HEK293T (cell line): Measurements from ENCODE around the gene PROK1.
"Not testable (repeated sequence)": the region's sequence is repeated elsewhere in the genome, so short reads cannot be mapped to it uniquely, and the experiment has no call there.

Experiments used
- CTCF ChIA-PET: fragments of 350-600 bp; formaldehyde crosslinking; extraction: SDS; loops from one replicate; lab custom pipeline; 2021; ENCODE audit warnings: antibody characterized with exemption, inconsistent platforms; lab: Yijun Ruan, JAX
- POLR2A ChIA-PET: fragments of 350-600 bp; formaldehyde crosslinking; extraction: SDS; loops from one replicate; lab custom pipeline; 2020; ENCODE audit warnings: antibody characterized with exemption, inconsistent platforms; lab: Yijun Ruan, JAX
- DNase-seq: peaks from one replicate; pipeline ENCODE4 v3.0.0; 2012; ENCODE audit warnings: mixed read lengths; ENCODE audit errors: extremely low spot score
- ARNT ChIP-seq: fragments of 450-650 bp; IDR thresholded peaks from 2 replicates; pipeline ENCODE4 v1.6.1; 2017; ENCODE audit warnings: mild to moderate bottlenecking
- BHLHE40 ChIP-seq: fragments of 450-650 bp; IDR thresholded peaks from 2 replicates; pipeline ENCODE4 v1.6.1; 2016; ENCODE audit warnings: mild to moderate bottlenecking, moderate library complexity, borderline replicate concordance
- CTBP1 ChIP-seq: fragments of 450-650 bp; IDR thresholded peaks from 2 replicates; pipeline ENCODE4 v1.6.1; 2016; ENCODE audit warnings: borderline replicate concordance
- ELF4 ChIP-seq: fragments of 450-650 bp; IDR thresholded peaks from 2 replicates; pipeline ENCODE4 v1.6.1; 2017; ENCODE audit warnings: antibody characterized with exemption
- FOXA1 ChIP-seq: fragments of 450-650 bp; IDR thresholded peaks from 2 replicates; pipeline ENCODE4 v1.6.1; 2016; ENCODE audit warnings: mild to moderate bottlenecking
- FOXK2 ChIP-seq: fragments of 450-650 bp; IDR thresholded peaks from 2 replicates; pipeline ENCODE4 v1.6.1; 2016; ENCODE audit warnings: mild to moderate bottlenecking
- FOXM1 ChIP-seq: fragments of 450-650 bp; IDR thresholded peaks from 2 replicates; pipeline ENCODE4 v1.6.1; 2017; ENCODE audit warnings: mild to moderate bottlenecking, borderline replicate concordance
- HDGF ChIP-seq: fragments of 450-650 bp; IDR thresholded peaks from 2 replicates; pipeline ENCODE4 v1.6.1; 2017; ENCODE audit warnings: antibody characterized with exemption, borderline replicate concordance
- L3MBTL2 ChIP-seq: fragments of 450-650 bp; conservative IDR thresholded peaks from 2 replicates; pipeline ENCODE4 v1.6.1; 2016; ENCODE audit warnings: mild to moderate bottlenecking
- LEF1 ChIP-seq: fragments of 450-650 bp; IDR thresholded peaks from 2 replicates; pipeline ENCODE4 v1.6.1; 2017; ENCODE audit warnings: mild to moderate bottlenecking, borderline replicate concordance
- NFRKB ChIP-seq: fragments of 450-650 bp; IDR thresholded peaks from 2 replicates; pipeline ENCODE4 v1.6.1; 2016; ENCODE audit warnings: mild to moderate bottlenecking, moderate library complexity
- PKNOX1 ChIP-seq: fragments of 450-650 bp; IDR thresholded peaks from 2 replicates; pipeline ENCODE4 v1.6.1; 2016
- SP1 ChIP-seq: fragments of 450-650 bp; IDR thresholded peaks from 2 replicates; pipeline ENCODE4 v1.6.1; 2017
- SUZ12 ChIP-seq: fragments of 450-650 bp; IDR thresholded peaks from 2 replicates; pipeline ENCODE4 v1.6.1; 2016; ENCODE audit warnings: mild to moderate bottlenecking
- TARDBP ChIP-seq: fragments of 450-650 bp; IDR thresholded peaks from 2 replicates; pipeline ENCODE4 v1.6.1; 2016
- ZNF384 ChIP-seq: fragments of 450-650 bp; IDR thresholded peaks from 2 replicates; pipeline ENCODE4 v1.6.1; 2016

The PROK1 gene

DNA sequence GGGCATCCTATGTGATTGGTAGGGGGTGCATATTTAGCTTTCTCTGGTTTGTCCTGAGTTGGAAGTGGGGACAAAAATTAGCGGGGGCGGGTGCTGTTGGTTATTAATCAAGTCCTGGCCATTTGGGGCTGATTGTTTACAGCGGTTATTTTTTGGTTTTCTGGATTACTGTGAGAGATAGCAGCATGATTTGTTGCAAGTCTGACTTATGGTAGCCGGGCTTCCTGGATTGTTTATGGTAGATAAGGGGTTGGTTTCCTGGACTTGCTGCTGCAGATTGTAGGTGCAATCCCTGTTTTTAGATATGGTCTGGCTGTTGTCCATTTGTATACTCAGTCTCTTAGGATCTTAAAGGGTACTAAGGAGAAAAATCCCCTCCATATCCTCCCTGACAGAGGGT, 12.1 kb upstream of the PROK1 start:
- CTCF ChIA-PET: interaction anchor here (1.2 kb wide), 1 partner anchor 21 kb away, joined by 5 read pairs; no protein-coding TSS in a partner anchor
- DNase-seq: no peak
- POLR2A ChIA-PET: interaction anchor here (2.0 kb wide), 1 partner anchor 101 kb away, joined by 4 read pairs; no protein-coding TSS in a partner anchor
- TF ChIP-seq ZNF384: no peak
- TF ChIP-seq FOXK2: no peak
- TF ChIP-seq ARNT: no peak
- no peak for TF ChIP-seq CTBP1
- no peak for TF ChIP-seq LEF1
- no peak for TF ChIP-seq SUZ12
- no peak for TF ChIP-seq FOXM1
- no peak for TF ChIP-seq HDGF
- no peak for TF ChIP-seq BHLHE40
- TF ChIP-seq ELF4: no peak
- TF ChIP-seq TARDBP: no peak
- TF ChIP-seq PKNOX1: no peak
- no peak for TF ChIP-seq FOXA1
- TF ChIP-seq NFRKB: no peak
- TF ChIP-seq L3MBTL2: no peak
- no peak for TF ChIP-seq SP1

DNA sequence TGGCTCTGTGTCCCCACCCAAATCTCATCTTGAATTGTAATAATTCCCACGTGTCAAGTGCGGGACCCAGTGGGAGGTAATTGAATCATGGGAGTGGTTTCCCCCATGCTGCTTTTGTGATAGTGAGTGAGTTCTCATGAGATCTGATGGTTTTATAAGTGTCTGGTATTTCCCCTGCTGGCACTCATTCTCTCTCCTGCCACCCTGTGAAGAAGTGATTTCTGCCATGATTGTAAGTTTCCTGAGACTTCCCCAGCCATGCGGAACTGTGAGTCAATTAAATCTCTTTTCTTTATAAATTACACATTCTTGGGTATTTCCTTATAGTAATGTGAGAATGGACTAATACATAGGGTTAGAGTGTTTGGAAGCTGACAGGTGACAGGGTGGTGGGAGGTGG, 11.1 kb upstream of the PROK1 start:
- DNase-seq, CTCF ChIA-PET: not testable (repeated sequence)
- POLR2A ChIA-PET: interaction anchor here (1.2 kb wide), 1 partner anchor 102 kb away, joined by 3 read pairs; no protein-coding TSS in a partner anchor

GRCh38 chr1:110440877-110441276, 10.1 kb upstream of the PROK1 start:
- ChIA-PET CTCF (interaction anchor here (0.9 kb wide), 1 partner anchor 19 kb away, joined by 4 read pairs; no protein-coding TSS in a partner anchor), POLR2A (interaction anchor here (1.2 kb wide), 1 partner anchor 103 kb away, joined by 3 read pairs; no protein-coding TSS in a partner anchor)
- no peak for DNase-seq
- TF ChIP-seq LEF1 (no peak), HDGF (no peak), ELF4 (no peak), FOXA1 (no peak), CTBP1 (no peak), FOXK2 (no peak), ZNF384 (no peak), PKNOX1 (no peak), SP1 (no peak), L3MBTL2 (no peak), NFRKB (no peak), FOXM1 (no peak), BHLHE40 (no peak)

GRCh38 chr1:110441888-110442287, 9.1 kb upstream of the PROK1 start:
- CTCF ChIA-PET: interaction anchor here (1.1 kb wide), 1 partner anchor 245 kb away, joined by 3 read pairs; no protein-coding TSS in a partner anchor
- TF ChIP-seq CTBP1: no peak
- no peak for TF ChIP-seq NFRKB
- TF ChIP-seq TARDBP: no peak
- TF ChIP-seq SUZ12: no peak
- no peak for TF ChIP-seq ELF4
- TF ChIP-seq PKNOX1: no peak
- TF ChIP-seq FOXM1: no peak
- no peak for TF ChIP-seq HDGF
- no peak for TF ChIP-seq SP1
- no peak for TF ChIP-seq ZNF384
- no peak for TF ChIP-seq LEF1
- no peak for TF ChIP-seq FOXA1
- no peak for TF ChIP-seq L3MBTL2
- no peak for TF ChIP-seq FOXK2
- no peak for TF ChIP-seq BHLHE40
- TF ChIP-seq ARNT: no peak
- POLR2A ChIA-PET: interaction anchor here (1.3 kb wide), 1 partner anchor 11 kb away, joined by 3 read pairs; no protein-coding TSS in a partner anchor
- DNase-seq: no peak

- no peak for TF ChIP-seq NFRKB
- TF ChIP-seq L3MBTL2: no peak
- no peak for TF ChIP-seq HDGF
- no peak for TF ChIP-seq FOXK2
- TF ChIP-seq PKNOX1: no peak
- TF ChIP-seq ZNF384: no peak
- TF ChIP-seq BHLHE40: no peak
- no peak for TF ChIP-seq SP1
- TF ChIP-seq LEF1: no peak
- no peak for TF ChIP-seq FOXA1
- no peak for TF ChIP-seq TARDBP
- no peak for TF ChIP-seq CTBP1
- no peak for TF ChIP-seq FOXM1
- no peak for TF ChIP-seq ARNT
- no peak for TF ChIP-seq SUZ12
- TF ChIP-seq ELF4: no peak
- no peak for DNase-seq
- ChIA-PET POLR2A (no interaction called here), CTCF (no interaction called here)
Measured at GRCh38 chr1:110443451-110443850, 7.5 kb upstream of the PROK1 start.

- ChIA-PET CTCF (no interaction called here), POLR2A (no interaction called here)
- DNase-seq: no peak
Measured at GRCh38 chr1:110444561-110444960, 6.4 kb upstream of the PROK1 start.

More at GRCh38 chr1:110444561-110444960, 6.4 kb upstream of the PROK1 start:
- no peak for TF ChIP-seq FOXM1
- no peak for TF ChIP-seq HDGF
- TF ChIP-seq LEF1: no peak
- TF ChIP-seq NFRKB: no peak
- no peak for TF ChIP-seq BHLHE40
- no peak for TF ChIP-seq SP1
- TF ChIP-seq PKNOX1: no peak
- no peak for TF ChIP-seq ARNT
- no peak for TF ChIP-seq TARDBP
